TTC549 (cell line): ENCODE measurements around the gene FILIP1L.

ENCODE experiments used
- FAIRE-seq: peaks from 2 replicates; lab custom pipeline; 2012; peaks lifted over from hg19 to GRCh38; lab: Jason Lieb, UNC

The FILIP1L gene

GRCh38 chr3:100124201-100124761 lies 10.0 kb upstream of the FILIP1L start:
- no peak for FAIRE-seq

- no peak for FAIRE-seq
Measured at GRCh38 chr3:100123112-100123511, 8.8 kb upstream of the FILIP1L start.

GRCh38 chr3:100122321-100122720 lies 8.0 kb upstream of the FILIP1L start:
- FAIRE-seq: no peak

GRCh38 chr3:100120693-100121092 lies 6.4 kb upstream of the FILIP1L start:
- FAIRE-seq: no peak

- no peak for FAIRE-seq
Measured at GRCh38 chr3:100120012-100120411, 5.7 kb upstream of the FILIP1L start.

- no peak for FAIRE-seq
Measured at GRCh38 chr3:100117093-100117492, 2.8 kb upstream of the FILIP1L start.

GRCh38 chr3:100113723-100114412 lies 433 bp downstream of the FILIP1L start:
- FAIRE-seq: no peak

- FAIRE-seq: no peak
Measured at GRCh38 chr3:100111728-100112127, 2.6 kb downstream of the FILIP1L start.

GRCh38 chr3:100110162-100110561 lies 4.1 kb downstream of the FILIP1L start:
- FAIRE-seq: no peak

- FAIRE-seq: no peak
Measured at GRCh38 chr3:100108464-100109079, 5.7 kb downstream of the FILIP1L start.

- no peak for FAIRE-seq
Measured at GRCh38 chr3:100107221-100107814, 7.0 kb downstream of the FILIP1L start.

GRCh38 chr3:100106531-100107141 lies 7.7 kb downstream of the FILIP1L start:
- no peak for FAIRE-seq

- FAIRE-seq: no peak
Measured at GRCh38 chr3:100106094-100106493, 8.2 kb downstream of the FILIP1L start.

- FAIRE-seq: no peak
Measured at GRCh38 chr3:100105501-100105900, 8.8 kb downstream of the FILIP1L start.

- FAIRE-seq: no peak
Measured at GRCh38 chr3:100104817-100105413, 9.4 kb downstream of the FILIP1L start.

- no peak for FAIRE-seq
Measured at GRCh38 chr3:100104442-100104798, 9.9 kb downstream of the FILIP1L start.

GRCh38 chr3:100103558-100104441 lies 10.5 kb downstream of the FILIP1L start:
- FAIRE-seq: no peak

- FAIRE-seq: no peak
Measured at GRCh38 chr3:100102757-100103156, 11.5 kb downstream of the FILIP1L start.

GRCh38 chr3:100100425-100100824 lies 13.9 kb downstream of the FILIP1L start:
- no peak for FAIRE-seq

- no peak for FAIRE-seq
Measured at GRCh38 chr3:100099621-100100020, 14.7 kb downstream of the FILIP1L start.

GRCh38 chr3:100098784-100099070 lies 15.6 kb downstream of the FILIP1L start:
- no peak for FAIRE-seq
